ENCODE data around the gene OR2S2.
"Not testable (repeated sequence)": the region's sequence is repeated elsewhere in the genome, so short reads cannot be mapped to it uniquely, and the experiment has no call there.

Gene OR2S2

GRCh38 chr9:35928591-35929452 is 29.1 kb downstream of the OR2S2 start:
- no peaks in the 10 kb centered on the region for H3K27me3 Mint-ChIP-seq
- no peaks in the 10 kb centered on the region for H3K9me3 Mint-ChIP-seq
- no peak overlapping the region for H3K27ac Mint-ChIP-seq
- peaks cover 24% of the 10 kb centered on the region for H3K4me1 Mint-ChIP-seq
- ATAC-seq = no peak
- DNase-seq = no peak
- no peak overlapping the region for H3K4me3 Mint-ChIP-seq

GRCh38 chr9:35923927-35924763 is 33.8 kb downstream of the OR2S2 start:
- Mint-ChIP-seq H3K27ac (peak overlapping the region; percentile 12 to 62), H3K27me3 (no peaks in the 10 kb centered on the region), H3K4me1 (peaks cover 23% of the 10 kb centered on the region), H3K4me3 (peak overlapping the region; percentile 51 to 63), H3K9me3 (no peaks in the 10 kb centered on the region)
- DNase-seq = no peak
- ATAC-seq = peak; percentile 75

- Mint-ChIP-seq H3K27ac (no peak overlapping the region), H3K9me3 (no peaks in the 10 kb centered on the region), H3K27me3 (no peaks in the 10 kb centered on the region), H3K4me1 (peaks cover 23% of the 10 kb centered on the region), H3K4me3 (no peak overlapping the region)
- no peak for ATAC-seq
- no peak for DNase-seq
These were observed 34.4 kb downstream of the OR2S2 start for GRCh38 chr9:35923598-35923926.

GRCh38 chr9:35920051-35920620 is 37.8 kb downstream of the OR2S2 start:
- ATAC-seq = no peak
- no peaks in the 10 kb centered on the region for H3K27me3 Mint-ChIP-seq
- H3K4me3 Mint-ChIP-seq = no peak overlapping the region
- peaks cover 23% of the 10 kb centered on the region for H3K4me1 Mint-ChIP-seq
- no peaks in the 10 kb centered on the region for H3K9me3 Mint-ChIP-seq
- no peak overlapping the region for H3K27ac Mint-ChIP-seq
- no peak for DNase-seq

- Mint-ChIP-seq H3K27me3 (no peaks in the 10 kb centered on the region), H3K4me3 (no peak overlapping the region), H3K27ac (no peak overlapping the region), H3K9me3 (no peaks in the 10 kb centered on the region), H3K4me1 (peaks cover 19% of the 10 kb centered on the region)
- DNase-seq (no peak), ATAC-seq (no peak)
These were observed 38.5 kb downstream of the OR2S2 start for GRCh38 chr9:35919212-35920008.

GRCh38 chr9:35918780-35919179 is 39.2 kb downstream of the OR2S2 start:
- Mint-ChIP-seq H3K4me3 (no peak overlapping the region), H3K9me3 (no peaks in the 10 kb centered on the region), H3K27ac (no peak overlapping the region), H3K4me1 (peaks cover 12% of the 10 kb centered on the region), H3K27me3 (no peaks in the 10 kb centered on the region)
- DNase-seq (no peak), ATAC-seq (no peak)

- no peak overlapping the region for H3K4me3 Mint-ChIP-seq
- H3K27ac Mint-ChIP-seq = no peak overlapping the region
- no peaks in the 10 kb centered on the region for H3K9me3 Mint-ChIP-seq
- H3K27me3 Mint-ChIP-seq = no peaks in the 10 kb centered on the region
- DNase-seq (no peak), ATAC-seq (peak; percentile 15)
- H3K4me1 Mint-ChIP-seq = peaks cover under 1% of the 10 kb centered on the region
These were observed 40.7 kb downstream of the OR2S2 start for GRCh38 chr9:35917261-35917660.

- no peak overlapping the region for H3K4me3 Mint-ChIP-seq
- no peak for ATAC-seq
These were observed 42.2 kb downstream of the OR2S2 start for GRCh38 chr9:35915681-35916294.

GRCh38 chr9:35914301-35914807 is 43.6 kb downstream of the OR2S2 start:
- DNase-seq (no peak), ATAC-seq (peak; percentile 56)
- Mint-ChIP-seq H3K4me1 (peaks cover 25% of the 10 kb centered on the region), H3K9me3 (no peaks in the 10 kb centered on the region), H3K4me3 (no peak overlapping the region), H3K27ac (no peak overlapping the region), H3K27me3 (no peaks in the 10 kb centered on the region)

More at GRCh38 chr9:35915681-35916294, 42.2 kb downstream of the OR2S2 start:
- H3K27ac Mint-ChIP-seq = no peak overlapping the region
- H3K4me1 Mint-ChIP-seq = peaks cover 13% of the 10 kb centered on the region
- DNase-seq = no peak
- H3K9me3 Mint-ChIP-seq = no peaks in the 10 kb centered on the region
- H3K27me3 Mint-ChIP-seq = no peaks in the 10 kb centered on the region

- not testable (repeated sequence) for H3K4me3 Mint-ChIP-seq, DNase-seq, H3K27ac Mint-ChIP-seq, H3K27me3 Mint-ChIP-seq, H3K9me3 Mint-ChIP-seq, ATAC-seq
- H3K4me1 Mint-ChIP-seq = peaks cover 35% of the 10 kb centered on the region
These were observed 44.5 kb downstream of the OR2S2 start for GRCh38 chr9:35913429-35913828.

- Mint-ChIP-seq H3K27ac (no peak overlapping the region), H3K27me3 (no peaks in the 10 kb centered on the region), H3K4me3 (no peak overlapping the region), H3K9me3 (no peaks in the 10 kb centered on the region), H3K4me1 (peaks cover 40% of the 10 kb centered on the region)
- DNase-seq = no peak
- no peak for ATAC-seq
These were observed 45.1 kb downstream of the OR2S2 start for GRCh38 chr9:35912791-35913400.

- Mint-ChIP-seq H3K4me3 (no peak overlapping the region), H3K4me1 (peaks cover 51% of the 10 kb centered on the region), H3K27ac (peak overlapping the region in 1 of 2 donors; percentile 6), H3K9me3 (no peaks in the 10 kb centered on the region), H3K27me3 (no peaks in the 10 kb centered on the region)
- ATAC-seq (no peak), DNase-seq (no peak)
These were observed 46.3 kb downstream of the OR2S2 start for GRCh38 chr9:35911690-35912089.

- DNase-seq (peak; percentile 38 to 44), ATAC-seq (peak; percentile 62)
- H3K4me1 Mint-ChIP-seq = peaks cover 55% of the 10 kb centered on the region
- H3K4me3 Mint-ChIP-seq = peak overlapping the region; percentile 35 to 62
- peak overlapping the region; percentile 75 to 91 for H3K27ac Mint-ChIP-seq
- H3K27me3 Mint-ChIP-seq = no peaks in the 10 kb centered on the region
- no peaks in the 10 kb centered on the region for H3K9me3 Mint-ChIP-seq
These were observed 47.2 kb downstream of the OR2S2 start for GRCh38 chr9:35910613-35911359.
